Retinal pigment epithelial cell (primary cell): ENCODE measurements around the gene SRGN.
"Not testable (repeated sequence)": the region's sequence is repeated elsewhere in the genome, so short reads cannot be mapped to it uniquely, and the experiment has no call there.

ENCODE experiments used
- DNase-seq: peaks from one replicate; pipeline ENCODE4 v3.0.0-alpha.2; 2010; ENCODE audit warnings: low read depth
- H3K4me3 ChIP-seq: 2 replicates; pipeline ENCODE4 v1.5.1; 2011; ENCODE audit warnings: mild to moderate bottlenecking, low read length, control low read depth, moderate library complexity
- CTCF ChIP-seq: conservative IDR thresholded peaks from 2 replicates; pipeline ENCODE4 v1.5.1; 2011; ENCODE audit warnings: low read depth, low read length, control low read depth, inconsistent platforms

The SRGN gene

DNA sequence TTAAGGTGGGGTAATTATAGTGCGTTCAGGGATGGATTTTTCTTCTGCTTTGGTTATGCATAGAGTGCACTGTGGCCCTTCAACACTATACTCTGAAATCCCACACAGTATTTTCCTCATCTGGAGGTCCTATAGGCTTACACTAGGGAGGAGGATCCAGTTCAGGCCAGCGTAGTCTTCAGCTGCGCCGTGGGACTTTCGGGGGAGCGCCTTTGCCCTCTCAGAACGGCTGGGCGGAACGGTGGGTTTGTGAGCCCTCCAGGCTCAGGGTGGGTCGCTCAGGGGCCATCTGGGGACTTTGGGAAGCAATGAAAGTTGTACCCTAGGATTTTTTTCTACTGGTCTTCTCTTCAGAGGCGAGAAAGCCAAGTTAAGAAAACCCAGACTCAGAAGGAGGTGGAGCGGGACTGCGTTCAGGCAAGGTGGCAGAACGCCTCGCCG is 35.4 kb downstream of the SRGN start:
- H3K4me3 ChIP-seq, result peak overlapping the region; percentile 90
- peak; percentile 24 for DNase-seq
- peak; percentile 45 for TF ChIP-seq CTCF

GRCh38 chr10:69123747-69124562 is 36.1 kb downstream of the SRGN start, which contains the start of gene VPS26A:
TSS of gene VPS26A (plus strand) at chr10:69124178. CDS start at chr10:69124278, 100 bp downstream.
- DNase-seq, result peak; percentile 91
- H3K4me3 ChIP-seq, result peak within 1 kb of the TSS; percentile 90
- TF ChIP-seq CTCF, result no peak

GRCh38 chr10:69124563-69125268 is 36.8 kb downstream of the SRGN start:
- TF ChIP-seq CTCF, result no peak
- DNase-seq, result peak; percentile 20
- peak overlapping the region; percentile 90 for H3K4me3 ChIP-seq

GRCh38 chr10:69125554-69125953 is 37.7 kb downstream of the SRGN start:
- peak overlapping the region; percentile 90 for H3K4me3 ChIP-seq
- TF ChIP-seq CTCF, result no peak
- no peak for DNase-seq

DNA sequence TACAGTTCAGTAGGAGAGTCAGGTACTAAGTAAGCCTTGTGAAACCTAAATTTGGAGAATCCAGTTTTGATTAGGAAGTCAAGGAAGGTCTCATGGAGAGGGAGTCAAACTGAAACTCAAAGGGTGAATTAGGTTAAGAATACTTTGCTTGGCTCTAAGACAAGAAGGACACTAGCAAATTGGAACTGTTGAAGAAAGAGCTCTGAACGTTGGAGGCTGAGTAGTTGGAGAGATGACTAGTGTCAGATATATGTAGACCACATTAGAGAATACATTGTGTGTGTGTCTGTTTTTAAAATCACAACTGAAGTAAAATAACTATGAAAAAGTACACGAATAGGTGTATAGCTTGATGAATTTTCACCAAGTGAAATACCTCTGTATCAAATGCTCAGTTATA is 42.3 kb downstream of the SRGN start:
- no peak for TF ChIP-seq CTCF
- no peak for DNase-seq

GRCh38 chr10:69139961-69140360 is 52.1 kb downstream of the SRGN start:
- DNase-seq, result no peak
- no peak for TF ChIP-seq CTCF
- H3K4me3 ChIP-seq, result no peak overlapping the region

More for the DNA sequence above, 42.3 kb downstream of the SRGN start:
- no peak overlapping the region for H3K4me3 ChIP-seq

- TF ChIP-seq CTCF, result no peak
- no peak overlapping the region for H3K4me3 ChIP-seq
- no peak for DNase-seq
These were observed 53.4 kb downstream of the SRGN start for GRCh38 chr10:69141304-69141703.

DNA sequence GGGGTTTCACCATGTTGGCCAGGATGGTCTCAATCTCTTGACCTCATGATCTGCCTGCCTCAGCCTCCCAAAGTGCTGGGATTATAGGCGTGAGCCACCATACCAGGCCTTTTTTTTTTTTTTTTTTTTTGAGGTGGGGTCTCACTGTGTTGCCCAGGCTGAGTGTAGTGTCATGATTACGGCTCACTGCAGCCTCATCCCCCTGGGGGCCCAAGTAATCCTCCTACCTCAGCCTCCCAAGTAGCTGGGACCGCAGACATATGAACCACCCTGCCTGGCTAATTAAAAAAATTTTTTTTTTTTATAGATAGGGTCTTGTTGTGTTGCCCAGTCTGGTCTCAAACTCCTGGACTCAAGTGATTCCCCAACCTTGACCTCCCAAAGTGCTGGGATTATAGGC is 54.2 kb downstream of the SRGN start:
- not testable (repeated sequence) for H3K4me3 ChIP-seq, DNase-seq
